NCI-H460 (cell line): ENCODE results near the gene AK9. TPM values are rescaled to one million over a fixed set of nuclear protein-coding genes. Genes with fewer than 3 reads are reported as not detected.

Experiments used
- DNase-seq: peaks from one replicate; pipeline ENCODE4 v3.0.0-alpha.2; 2016; ENCODE audit warnings: low read depth; ENCODE audit errors: extremely low read depth
- total RNA-seq: library from RNA; depleted of rRNA; stranded (reverse); fragments of >200 nt; shearing (Covaris generic); gene quantifications from 2 replicates; pipeline ENCODE4 v1.2.3, GENCODE V29; 2014

AK9 gene
- total RNA-seq, 1 experiment from 2014 or later: 5.6 TPM

DNA sequence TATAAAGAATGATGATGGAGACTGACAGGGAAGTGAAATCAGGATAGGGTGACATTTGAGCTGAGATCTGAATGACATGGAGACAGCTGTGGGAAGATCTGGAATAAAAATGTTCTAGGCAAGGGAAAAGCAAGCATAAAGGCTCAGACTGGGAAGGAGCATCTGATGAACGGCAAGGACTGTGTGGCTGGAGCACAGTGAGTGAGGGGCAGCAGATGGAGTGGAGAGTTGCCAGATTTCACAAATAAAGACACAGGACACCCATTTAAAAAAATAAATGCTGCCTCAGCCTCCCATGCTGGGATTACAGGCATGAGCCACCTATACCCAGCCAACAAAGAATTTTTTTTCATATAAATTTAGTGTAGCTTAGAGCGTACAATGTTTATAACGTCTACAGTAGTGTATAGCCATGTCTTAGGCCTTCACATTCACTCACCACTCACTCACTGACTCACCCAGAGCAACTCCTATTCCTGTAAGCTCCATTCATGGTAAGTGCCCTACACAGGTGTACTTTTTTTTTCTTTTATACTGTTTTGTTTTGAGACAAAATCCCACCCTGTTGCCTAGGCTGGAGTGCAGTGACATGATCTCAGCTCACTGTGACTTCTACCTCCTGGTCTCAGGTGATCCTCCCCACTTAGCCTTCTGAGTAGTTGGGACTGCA, 205.6 kb downstream of the AK9 start:
- no peak for DNase-seq

DNA sequence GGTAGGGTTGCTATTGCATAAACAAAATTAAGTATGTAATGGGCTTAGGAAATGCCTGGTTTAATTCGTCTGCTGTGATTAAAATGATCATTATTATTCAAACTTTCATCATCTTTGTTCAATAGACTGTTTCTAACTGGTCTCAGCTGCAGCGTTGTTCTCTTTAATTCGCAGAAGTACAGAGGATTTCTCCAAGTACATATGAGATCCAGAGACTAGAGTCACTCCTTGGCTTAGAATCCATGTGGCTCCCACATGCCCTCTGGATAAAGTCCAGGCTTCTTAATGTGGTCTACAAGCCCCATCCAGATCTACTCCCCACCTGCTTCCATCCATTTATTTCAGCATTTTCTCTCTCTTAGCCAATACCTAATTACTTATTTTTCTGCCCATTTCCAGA, 206.9 kb downstream of the AK9 start:
- DNase-seq: no peak

DNA sequence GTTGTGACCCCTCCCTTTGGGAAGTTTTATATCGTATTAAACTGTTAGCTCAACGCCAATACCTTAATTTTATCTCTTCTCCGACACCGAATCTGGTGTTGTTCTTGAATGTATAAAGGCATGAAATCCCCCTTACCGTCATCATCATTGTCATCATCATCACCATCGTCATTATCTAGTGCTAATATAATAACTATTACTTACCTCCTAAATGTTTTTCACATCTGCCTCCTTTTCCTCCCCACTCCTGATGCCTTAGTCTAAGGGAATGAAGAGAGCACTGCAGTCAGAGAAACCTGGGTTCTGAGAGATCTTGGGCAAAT, 207.3 kb downstream of the AK9 start:
- DNase-seq: no peak

DNA sequence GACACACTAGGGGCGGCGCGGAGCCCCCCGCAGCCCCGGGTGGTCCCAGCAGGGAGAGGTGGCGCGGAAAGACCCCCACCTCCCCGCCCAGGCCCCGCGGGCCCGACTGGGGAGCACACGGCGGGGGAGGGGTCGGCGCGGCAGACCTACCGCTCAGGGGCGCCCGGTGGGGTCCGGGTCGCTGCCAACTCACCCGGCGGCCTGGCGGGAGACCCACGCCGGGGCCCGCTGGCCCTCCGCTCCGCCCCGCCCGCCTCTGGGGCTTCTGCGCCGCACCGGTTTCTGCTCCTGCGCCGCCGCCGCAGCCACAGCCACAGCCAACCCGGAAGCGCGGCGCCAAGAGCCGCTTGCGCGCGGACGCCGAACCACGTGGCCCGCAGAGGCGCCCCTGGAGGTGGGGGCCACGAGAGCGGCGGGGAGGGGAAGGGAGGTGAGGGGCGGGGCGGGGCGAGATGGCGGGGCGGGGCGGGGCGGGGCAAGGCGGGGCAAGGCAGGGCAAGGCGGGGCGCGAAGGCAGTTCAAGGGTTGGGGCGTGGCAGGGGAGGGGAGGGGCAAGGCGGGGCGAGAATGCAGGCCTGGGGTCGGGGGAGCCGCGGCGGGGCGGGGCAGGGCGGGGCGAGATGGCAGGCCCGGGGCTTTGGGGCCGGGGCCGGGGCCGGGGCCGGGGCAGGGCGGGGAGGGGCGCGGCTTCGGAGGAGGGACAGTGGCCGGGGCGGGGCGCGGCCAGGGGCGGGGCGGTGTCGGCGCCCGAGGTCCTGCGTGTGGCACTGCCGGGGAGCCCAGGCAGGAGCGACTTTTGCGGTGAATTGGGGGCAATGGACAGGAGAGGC, 207.9 kb downstream of the AK9 start, which contains the start of gene ZBTB24:
Gene ZBTB24, minus strand, starts transcription at position 315 of the 830 bp plus-strand sequence. CDS start 1,193 bp downstream, outside the sequence.
- DNase-seq: peak; percentile 82

DNA sequence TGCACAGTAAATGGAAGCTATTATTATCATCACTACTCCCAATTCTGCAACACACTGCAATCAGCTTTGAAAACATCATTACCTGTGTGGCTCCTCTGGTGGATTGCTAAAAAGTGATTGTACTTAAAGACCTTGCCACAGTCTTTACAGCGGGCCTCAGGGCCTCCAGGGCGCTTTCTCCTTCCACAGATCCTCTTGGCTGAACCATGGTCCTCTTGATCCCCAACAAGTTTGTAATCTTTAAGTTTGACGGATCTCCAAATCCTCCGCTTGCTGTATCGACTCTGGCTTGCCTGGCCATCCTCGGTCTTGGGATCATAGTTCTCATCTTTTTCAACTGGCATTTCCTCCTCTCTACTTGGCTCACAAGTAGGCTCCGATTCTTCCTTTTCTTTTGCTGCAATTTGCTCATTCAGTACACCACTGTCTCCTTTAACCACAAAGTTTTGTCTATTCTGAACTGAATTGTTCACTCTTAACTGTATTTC, 210.0 kb downstream of the AK9 start:
- no peak for DNase-seq

DNA sequence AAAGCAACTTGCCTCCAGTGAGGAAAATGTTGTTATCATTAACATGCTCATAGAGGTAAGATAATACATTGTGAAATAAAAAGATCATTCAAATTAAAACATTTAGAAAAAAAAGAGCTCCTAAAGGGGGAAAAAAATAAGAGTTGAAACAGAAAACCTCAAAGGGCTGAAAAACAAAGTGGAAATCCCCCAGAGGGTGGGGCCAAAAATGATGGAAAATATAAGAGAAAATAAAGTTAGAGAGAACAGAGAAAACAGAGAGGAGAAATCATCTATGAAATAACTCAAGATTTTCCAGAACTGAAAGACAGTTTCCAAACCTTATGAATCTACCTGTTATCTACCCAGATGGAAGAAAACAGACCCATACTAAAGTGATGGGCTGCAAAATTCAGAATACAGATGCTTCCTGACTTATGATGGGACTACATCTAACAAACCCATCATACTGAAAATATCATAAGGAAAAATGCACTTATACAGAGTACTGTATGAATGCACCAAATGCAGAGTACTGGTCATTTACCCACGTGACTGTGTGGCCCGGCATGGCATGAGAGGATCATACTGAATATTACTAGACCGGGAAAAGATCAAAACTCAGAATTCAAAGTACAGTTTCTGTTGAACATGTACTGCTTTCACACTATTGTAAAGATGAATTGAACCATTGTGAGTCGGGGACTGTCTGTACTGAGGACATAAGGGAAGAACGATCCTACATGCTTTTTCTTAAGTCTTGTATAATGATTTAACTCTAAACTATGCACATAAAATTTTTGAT, 212.0 kb downstream of the AK9 start:
- no peak for DNase-seq

DNA sequence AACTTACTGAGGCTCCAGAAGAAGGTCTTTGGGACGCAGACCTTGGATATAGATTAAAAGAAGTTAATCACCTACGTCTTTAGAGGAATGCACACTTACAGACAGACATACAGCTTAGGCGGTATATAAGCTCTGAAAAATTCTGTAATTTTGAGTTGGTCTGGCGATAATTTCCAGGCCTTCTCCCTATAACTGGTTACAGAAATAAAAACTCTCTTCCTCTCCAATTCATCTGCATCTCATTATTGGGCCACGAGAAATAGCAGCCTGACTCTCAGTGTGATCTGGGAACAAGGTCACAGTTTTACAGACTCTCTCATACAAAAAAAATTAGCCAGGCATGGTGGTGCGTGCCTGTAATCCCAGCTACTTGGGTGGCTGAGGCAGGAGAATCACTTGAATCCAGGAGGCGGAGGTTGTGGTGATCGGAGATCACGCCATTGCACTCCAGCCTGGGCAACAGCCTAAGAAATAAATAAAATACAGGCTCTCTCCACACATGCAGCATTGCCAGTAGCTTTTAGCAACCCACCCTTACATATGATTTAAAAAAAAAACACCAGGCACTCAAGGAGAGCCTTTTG, 212.7 kb downstream of the AK9 start:
- DNase-seq: no peak

DNA sequence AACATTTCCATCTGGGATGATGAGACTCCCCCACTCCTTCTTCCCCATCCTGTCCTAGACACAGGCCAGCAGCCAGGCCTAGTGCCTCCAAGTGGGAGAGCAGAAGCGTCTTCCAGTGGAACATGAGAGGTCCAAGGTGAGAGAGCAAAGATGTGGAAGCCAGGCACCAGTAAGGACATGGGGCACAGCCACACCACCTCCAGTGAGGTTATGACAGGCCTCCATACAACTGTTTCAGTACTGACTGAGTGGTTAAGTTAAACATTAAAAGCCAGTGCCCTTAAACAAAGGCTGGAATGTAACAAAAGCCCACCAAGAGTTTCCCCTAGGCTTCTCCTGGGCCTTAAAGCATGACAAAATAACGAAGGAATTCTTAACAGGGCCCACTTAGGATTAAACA, 213.3 kb downstream of the AK9 start:
- no peak for DNase-seq

DNA sequence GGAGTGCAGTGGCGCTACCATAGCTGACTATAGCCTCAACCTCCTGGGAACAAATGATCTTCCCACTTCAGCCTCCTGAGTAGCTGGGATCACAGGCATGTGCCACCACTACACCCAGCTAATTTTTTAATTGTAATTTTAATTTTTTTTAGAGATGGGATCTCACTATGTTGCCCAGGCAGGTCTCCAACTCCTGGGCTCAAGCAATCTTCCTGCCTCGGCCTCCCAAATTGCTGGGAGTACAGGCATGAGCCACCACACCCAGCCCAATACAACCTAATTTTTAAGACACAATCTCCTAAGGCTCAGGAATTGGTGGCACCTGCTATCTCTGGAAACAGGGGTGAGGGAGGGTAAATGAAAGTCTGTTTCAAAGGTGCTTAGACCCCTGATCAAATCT, 213.8 kb downstream of the AK9 start:
- no peak for DNase-seq

DNA sequence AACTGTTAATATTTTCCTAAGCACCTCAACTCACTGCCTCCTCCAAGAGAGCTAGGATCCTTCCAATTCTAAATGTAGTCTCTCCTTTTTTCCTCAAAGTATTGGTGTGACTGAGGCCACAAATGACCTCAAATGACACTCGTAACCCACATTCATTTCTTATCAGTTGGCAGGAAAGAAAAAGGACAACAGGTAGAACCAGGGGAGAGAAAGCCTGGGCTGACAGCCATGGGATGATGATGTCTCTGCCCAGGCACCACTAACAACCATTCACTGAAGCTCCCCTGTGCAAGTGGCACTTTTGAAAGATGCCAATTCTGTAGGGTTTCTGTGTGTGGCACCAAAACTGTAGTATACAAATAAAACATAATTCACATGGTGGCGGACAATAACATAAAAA, 215.4 kb downstream of the AK9 start:
- no peak for DNase-seq

DNA sequence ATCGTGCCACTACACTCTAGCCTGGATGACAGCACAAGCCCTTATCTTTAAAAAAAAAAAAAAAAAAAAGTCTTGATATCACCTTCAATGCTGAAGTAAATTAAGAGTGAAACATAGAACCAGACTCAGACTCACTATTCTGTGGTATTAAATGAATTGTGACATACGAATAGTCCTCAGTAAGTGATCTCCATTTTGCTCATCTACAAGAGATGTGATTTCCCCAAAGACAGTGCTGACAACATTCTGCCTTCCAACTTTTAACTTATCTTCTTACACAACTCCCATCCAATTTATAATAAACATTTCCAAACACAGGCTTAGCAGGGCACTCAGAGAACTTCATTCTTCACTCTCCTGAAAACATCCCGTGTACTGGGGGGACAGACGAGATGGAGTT, 216.0 kb downstream of the AK9 start:
- DNase-seq: no peak

DNA sequence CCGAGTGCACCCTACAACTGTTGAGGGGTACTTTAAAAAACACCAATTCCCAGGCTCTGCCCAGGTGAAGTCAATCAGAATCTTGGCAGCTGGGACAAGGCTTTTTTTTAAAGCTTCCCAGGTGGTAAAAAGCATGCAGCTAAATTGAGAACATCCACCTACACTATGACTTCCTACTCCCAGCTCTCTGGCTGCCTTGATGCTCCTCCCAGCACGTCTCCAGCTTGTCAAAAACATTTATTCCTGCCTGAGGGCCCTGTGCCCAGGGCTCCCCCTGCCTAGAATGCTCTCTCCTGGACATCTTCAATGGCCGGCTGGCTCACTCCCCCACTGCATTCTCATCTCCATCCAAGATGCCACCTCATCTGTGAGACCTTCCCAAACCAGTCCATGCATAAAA, 217.9 kb downstream of the AK9 start:
- DNase-seq: no peak

DNA sequence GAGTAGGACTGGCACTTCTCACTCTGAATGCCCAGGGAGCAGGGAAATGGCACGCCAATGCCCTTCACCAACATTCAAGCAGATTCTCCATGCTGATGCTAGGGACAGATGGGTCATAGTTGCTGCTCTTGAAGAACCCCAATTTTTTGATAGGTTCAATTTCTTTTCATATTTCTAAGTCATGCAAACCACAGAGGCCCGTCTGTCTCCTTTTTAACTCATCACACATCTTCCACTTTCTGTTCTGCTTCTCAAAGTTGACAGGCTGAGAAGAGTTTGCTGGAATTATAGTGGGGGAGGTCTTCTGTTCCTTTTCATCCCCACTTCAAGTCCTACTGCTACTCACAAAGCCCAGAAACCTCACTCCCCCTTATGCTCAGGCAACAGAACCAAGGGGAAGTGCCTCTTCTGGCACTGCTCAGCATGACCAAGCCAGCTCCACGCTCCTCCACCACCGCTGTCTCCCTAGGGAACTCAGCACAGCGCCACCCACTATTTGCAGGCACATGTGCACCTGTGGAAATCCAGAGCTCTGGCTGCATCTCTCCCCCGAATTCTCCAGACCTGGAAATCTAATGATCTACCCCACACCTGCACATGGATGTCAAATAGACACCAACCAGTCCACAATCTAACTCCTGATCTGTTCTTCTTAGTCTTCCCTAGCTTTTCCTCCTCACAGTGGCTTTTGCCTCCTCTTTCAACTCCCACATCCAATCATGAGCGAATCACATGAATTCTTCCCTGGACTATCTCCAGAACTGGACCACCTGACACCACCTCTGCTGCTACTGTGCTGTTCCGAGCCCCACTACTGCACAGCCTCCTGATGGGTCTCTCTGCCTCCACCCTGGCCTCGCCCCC, 218.6 kb downstream of the AK9 start:
- DNase-seq: no peak

DNA sequence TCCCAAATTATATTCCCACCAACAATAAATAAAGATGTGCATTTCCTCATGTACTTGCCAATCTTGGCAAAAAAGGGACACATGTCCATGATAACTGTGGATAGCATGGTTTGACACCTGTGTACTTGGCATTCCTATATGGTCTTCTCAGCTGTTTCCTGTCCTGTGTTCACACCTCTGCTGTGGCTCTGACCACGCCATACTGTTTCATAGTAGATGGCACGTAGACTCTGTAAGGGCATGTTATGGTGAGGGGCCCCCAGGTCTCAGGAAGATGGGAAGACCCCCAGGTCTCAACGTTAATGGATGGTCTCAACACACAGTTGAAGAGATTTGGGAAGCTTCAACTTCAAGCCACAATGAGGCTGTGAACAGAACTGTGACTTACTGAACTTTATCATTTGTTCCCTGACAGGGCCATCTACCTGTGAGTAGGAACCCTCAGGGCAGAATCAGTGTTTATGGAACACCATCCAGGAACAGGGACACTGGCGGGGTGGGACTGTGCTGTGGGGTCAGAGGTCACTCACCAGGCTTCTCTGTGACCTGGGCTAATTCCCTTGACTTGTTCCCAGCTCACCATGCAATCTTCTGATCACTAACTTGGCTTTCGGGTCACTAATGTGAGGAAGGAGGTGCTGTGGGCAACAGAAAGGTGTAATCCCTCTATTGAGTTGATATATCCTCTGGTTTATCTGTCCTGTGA, 219.7 kb downstream of the AK9 start:
- DNase-seq: no peak

DNA sequence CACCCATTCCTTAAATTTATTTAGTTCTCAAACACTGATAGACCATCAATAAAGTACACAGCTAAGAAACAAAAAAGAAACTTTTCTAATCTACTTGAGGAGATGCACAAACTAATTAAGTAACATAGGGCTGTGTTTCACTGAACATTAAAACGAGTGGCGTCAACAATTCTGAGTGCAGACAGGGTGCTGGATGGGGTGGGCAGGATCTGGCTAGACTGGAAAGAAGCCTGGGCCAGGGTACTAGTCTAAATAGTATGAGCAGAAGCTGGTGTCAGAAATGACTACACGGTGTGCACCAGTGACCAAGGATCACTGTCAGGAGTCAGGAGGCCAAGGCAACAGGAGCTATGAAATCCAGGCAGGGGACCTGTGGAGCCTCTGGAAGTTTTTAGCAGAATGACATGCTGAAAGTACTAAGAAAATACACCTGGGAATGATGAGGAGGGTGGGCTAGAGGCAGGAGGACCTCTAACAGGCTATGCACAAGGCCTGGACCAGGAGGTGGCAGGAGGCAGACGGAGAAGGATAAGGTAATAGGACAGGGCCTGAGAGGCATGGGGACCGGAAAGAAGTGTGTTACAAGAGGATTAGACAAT, 221.3 kb downstream of the AK9 start:
- DNase-seq: no peak

DNA sequence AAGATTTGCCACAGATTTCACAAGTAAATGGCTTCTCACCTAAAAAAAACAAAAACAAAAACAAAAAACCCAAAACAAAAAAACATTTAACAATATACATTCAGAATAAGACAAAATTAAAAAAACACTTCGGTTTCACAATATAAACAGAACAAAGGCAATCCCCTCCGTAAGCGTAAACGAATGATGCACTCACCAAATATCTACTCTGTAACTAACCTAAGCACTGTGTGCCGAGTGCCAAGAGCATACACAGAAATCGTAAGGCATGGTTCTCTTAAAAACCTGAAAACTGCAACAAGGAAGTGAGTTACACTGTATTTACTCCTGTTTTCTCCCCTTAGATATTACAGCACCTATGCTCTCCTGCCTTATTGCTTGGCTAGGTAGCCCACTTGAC, 223.3 kb downstream of the AK9 start:
- no peak for DNase-seq

DNA sequence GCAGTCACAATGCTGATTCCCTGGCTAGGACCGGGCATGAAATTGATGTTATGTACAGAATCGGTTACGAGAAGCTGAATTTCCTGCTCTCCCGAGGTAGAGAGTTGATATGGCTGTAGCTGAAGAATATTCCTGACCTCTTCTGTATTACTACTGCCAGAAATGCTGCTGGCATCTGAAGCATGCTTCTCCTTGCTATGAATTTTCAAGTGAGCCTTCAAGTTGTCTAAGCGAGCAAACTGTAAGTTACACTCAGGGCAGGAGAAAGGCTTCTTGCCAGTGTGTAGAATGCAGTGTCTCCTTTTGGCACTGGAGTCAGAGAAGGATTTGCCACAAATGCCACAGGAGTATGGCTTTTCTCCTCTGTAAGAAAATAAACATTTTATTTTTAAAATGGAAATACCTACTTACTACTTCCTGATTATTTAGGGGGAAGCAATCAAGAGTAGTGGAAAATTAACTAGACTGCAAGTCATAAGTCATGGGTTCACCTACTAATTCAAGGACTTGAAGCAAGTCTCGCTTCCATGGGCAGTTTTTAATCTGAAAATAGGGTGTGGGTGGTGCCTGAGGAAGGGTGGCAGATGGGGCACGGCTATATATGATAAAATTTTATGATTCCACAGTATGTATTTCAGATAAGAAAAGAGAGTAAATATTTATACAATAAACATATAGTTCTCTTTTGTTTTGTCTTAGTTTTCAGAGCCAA, 224.6 kb downstream of the AK9 start:
- DNase-seq: no peak

DNA sequence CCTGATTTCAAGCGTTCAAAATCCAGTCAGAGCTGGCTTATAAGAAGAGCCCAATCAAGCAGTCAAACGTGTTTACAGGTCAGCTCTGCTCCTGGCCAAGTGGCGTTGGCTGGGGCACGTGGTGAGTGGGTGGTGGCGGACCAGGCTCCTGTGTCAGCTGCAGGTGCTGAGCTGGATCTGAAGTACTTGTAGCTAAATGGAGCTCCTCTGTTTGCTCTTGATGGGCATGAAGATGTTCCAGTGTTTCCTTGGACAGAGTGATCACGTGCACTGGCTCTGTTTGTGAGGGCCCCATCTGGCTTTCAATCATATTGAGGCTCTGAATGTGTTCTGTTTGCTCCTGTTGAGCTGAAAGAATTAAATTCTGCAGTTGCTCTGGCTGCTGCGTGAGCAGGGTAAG, 225.2 kb downstream of the AK9 start:
- no peak for DNase-seq
